Tibial nerve (tissue), 4 donors: ENCODE measurements around the gene TAGLN3. TPM values are rescaled to one million over a fixed set of nuclear protein-coding genes. Genes with fewer than 3 reads are reported as not detected.

Source experiments
- DNase-seq, 2 donors: peaks; one replicate each; pipeline ENCODE4 v3.0.0-alpha.2; 2019; ENCODE audit warnings: low spot score in 2 of 2
- H3K27ac ChIP-seq, 4 donors: fragments of 200-600 bp; sonication (generic) in 3 of 4; one replicate each; pipeline ENCODE4 v1.5.1; 2017 to 2019; ENCODE audit warnings: mild to moderate bottlenecking in 1 of 4
- H3K27me3 ChIP-seq, 2 donors: fragments of 200-600 bp; sonication (generic) in 1 of 2; one replicate each; pipeline versions ENCODE4 v1.5.1 to v1.6.0; 2017 to 2019
- H3K36me3 ChIP-seq, 3 donors: fragments of 200-600 bp; sonication (generic); one replicate each; pipeline ENCODE4 v1.5.1; 2018 to 2019
- H3K4me1 ChIP-seq, 4 donors: fragments of 200-600 bp; sonication (generic) in 3 of 4; one replicate each; pipeline ENCODE4 v1.5.1; 2017 to 2019
- H3K4me3 ChIP-seq, 4 donors: fragments of 200-600 bp; sonication (generic) in 3 of 4; one replicate each; pipeline ENCODE4 v1.5.1; 2017 to 2019; ENCODE audit warnings: mild to moderate bottlenecking in 1 of 4, moderate library complexity in 1 of 4
- H3K9me3 ChIP-seq, 4 donors: fragments of 200-600 bp; sonication (generic) in 3 of 4; one replicate each; pipeline ENCODE4 v1.5.1; 2017 to 2019
- CTCF ChIP-seq, 5 experiments: fragments of 200-600 bp in 3 of 5; fragments of 450-650 bp in 2 of 5; sonication (generic) in 3 of 5; IDR thresholded peaks; one replicate each; pipeline ENCODE4 v1.5.1; 2016 to 2019; ENCODE audit warnings: antibody characterized with exemption in 5 of 5, mild to moderate bottlenecking in 3 of 5, moderate library complexity in 2 of 5
- EP300 ChIP-seq, 2 donors: sonication (generic); formaldehyde crosslinking; IDR thresholded peaks; one replicate each; pipeline ENCODE4 v1.6.1; 2017; ENCODE audit warnings: antibody characterized with exemption in 2 of 2, mild to moderate bottlenecking in 1 of 2
- POLR2A ChIP-seq, 2 donors: fragments of 450-650 bp; IDR thresholded peaks; one replicate each; pipeline ENCODE4 v1.6.1; 2017; ENCODE audit warnings: antibody characterized with exemption in 2 of 2, mild to moderate bottlenecking in 2 of 2, moderate library complexity in 2 of 2
- WGBS, 2 donors: methylation state at CpG; one replicate each; pipeline ENCODE4 v1.1.5; 2018; 5-methylcytosine and 5-hydroxymethylcytosine counted together
- total RNA-seq, 4 donors: library from RNA; depleted of rRNA; stranded (reverse); fragments of >200 nt; gene quantifications; one replicate each; pipeline ENCODE4 v1.1.0, GENCODE V29; 2016

Gene TAGLN3
- total RNA-seq, 4 donors from 2014 or later, result 3.1 TPM; not detected in 3

GRCh38 chr3:111976254-111976653 lies 22.5 kb upstream of the TAGLN3 start:
- no peak for DNase-seq
- H3K9me3 ChIP-seq, result no peaks in the 10 kb centered on the region
- H3K27me3 ChIP-seq, result no peaks in the 10 kb centered on the region
- H3K36me3 ChIP-seq, result peaks cover 0 to 11% (median 0%) of the 10 kb centered on the region in 3 donors
- no peak overlapping the region for H3K27ac ChIP-seq
- H3K4me1 ChIP-seq, result peaks cover 0 to 26% (median 15%) of the 10 kb centered on the region in 4 donors
- TF ChIP-seq CTCF (IDR thresholded peaks at IDR 0.05) (no peak), POLR2A (IDR thresholded peaks at IDR 0.05) (no peak), EP300 (IDR thresholded peaks at IDR 0.05) (no peak)
- 79 to 82% methylated on average over 2 of the region's 2 CpGs for WGBS, 2 donors
- no peak overlapping the region for H3K4me3 ChIP-seq

- H3K4me1 ChIP-seq, result peaks cover 0 to 37% (median 18%) of the 10 kb centered on the region in 4 donors
- peak; percentile 91 to 97 for TF ChIP-seq POLR2A (IDR thresholded peaks at IDR 0.05)
- TF ChIP-seq EP300 (IDR thresholded peaks at IDR 0.05), result peak; percentile 50 to 99
- TF ChIP-seq CTCF (IDR thresholded peaks at IDR 0.05), result no peak
- H3K27me3 ChIP-seq, result no peaks in the 10 kb centered on the region
- H3K4me3 ChIP-seq, result peak within 1 kb of the TSS; percentile 67 to 84 (median 76)
- no peaks in the 10 kb centered on the region for H3K9me3 ChIP-seq
- peak; percentile 90 to 92 for DNase-seq
- H3K36me3 ChIP-seq, result peaks cover 0 to 10% (median 0%) of the 10 kb centered on the region in 3 donors
- WGBS, 2 donors, result 3 to 4% methylated on average over 42 to 59 of the region's 61 CpGs
- H3K27ac ChIP-seq, result peak within 1 kb of the TSS; percentile 70 to 88 (median 78)
These were observed 19.9 kb upstream of the TAGLN3 start, which contains the start of gene ABHD10 for GRCh38 chr3:111978583-111979433. TSS of gene ABHD10 (plus strand) at chr3:111979026. CDS start at chr3:111979062, 36 bp downstream.

- Histone ChIP-seq H3K27me3 (no peaks in the 10 kb centered on the region), H3K9me3 (no peaks in the 10 kb centered on the region), H3K27ac (peak overlapping the region; percentile 70 to 88 (median 78)), H3K4me3 (peak overlapping the region; percentile 67 to 84 (median 76)), H3K36me3 (peaks cover 0 to 2% (median 0%) of the 10 kb centered on the region in 3 donors), H3K4me1 (peaks cover 0 to 37% (median 18%) of the 10 kb centered on the region in 4 donors)
- 18 to 19% methylated on average over 5 of the region's 5 CpGs for WGBS, 2 donors
- no peak for DNase-seq
- no peak for TF ChIP-seq EP300 (IDR thresholded peaks at IDR 0.05)
- no peak for TF ChIP-seq CTCF (IDR thresholded peaks at IDR 0.05)
- no peak for TF ChIP-seq POLR2A (IDR thresholded peaks at IDR 0.05)
These were observed 19.2 kb upstream of the TAGLN3 start for GRCh38 chr3:111979434-111980038.

GRCh38 chr3:111980716-111981456 lies 17.8 kb upstream of the TAGLN3 start:
- Histone ChIP-seq H3K27me3 (no peaks in the 10 kb centered on the region), H3K4me3 (no peak overlapping the region), H3K9me3 (no peaks in the 10 kb centered on the region), H3K27ac (peak overlapping the region in 1 of 4 donors; percentile 6), H3K4me1 (peaks cover 0 to 41% (median 18%) of the 10 kb centered on the region in 4 donors), H3K36me3 (peaks cover 0 to 5% (median 0%) of the 10 kb centered on the region in 3 donors)
- TF ChIP-seq EP300 (IDR thresholded peaks at IDR 0.05), result no peak
- no peak for TF ChIP-seq POLR2A (IDR thresholded peaks at IDR 0.05)
- no peak for TF ChIP-seq CTCF (IDR thresholded peaks at IDR 0.05)
- no peak for DNase-seq
- WGBS, 2 donors, result 84% methylated on average over 10 of the region's 10 CpGs
